Activated CD4-positive, alpha-beta T cell treated with anti-CD3 and anti-CD28 coated beads, Interleukin-2, Interleukin-6, amounts not matched to agents 100 ng/mL and 50 ng/mL, durations not matched to agents 16 hours and 8 hours (primary cell): ENCODE data around the gene PRXL2C.

Experiments used
- DNase-seq: peaks from one replicate; pipeline ENCODE4 v3.0.0-alpha.2; 2020

The PRXL2C gene

DNA sequence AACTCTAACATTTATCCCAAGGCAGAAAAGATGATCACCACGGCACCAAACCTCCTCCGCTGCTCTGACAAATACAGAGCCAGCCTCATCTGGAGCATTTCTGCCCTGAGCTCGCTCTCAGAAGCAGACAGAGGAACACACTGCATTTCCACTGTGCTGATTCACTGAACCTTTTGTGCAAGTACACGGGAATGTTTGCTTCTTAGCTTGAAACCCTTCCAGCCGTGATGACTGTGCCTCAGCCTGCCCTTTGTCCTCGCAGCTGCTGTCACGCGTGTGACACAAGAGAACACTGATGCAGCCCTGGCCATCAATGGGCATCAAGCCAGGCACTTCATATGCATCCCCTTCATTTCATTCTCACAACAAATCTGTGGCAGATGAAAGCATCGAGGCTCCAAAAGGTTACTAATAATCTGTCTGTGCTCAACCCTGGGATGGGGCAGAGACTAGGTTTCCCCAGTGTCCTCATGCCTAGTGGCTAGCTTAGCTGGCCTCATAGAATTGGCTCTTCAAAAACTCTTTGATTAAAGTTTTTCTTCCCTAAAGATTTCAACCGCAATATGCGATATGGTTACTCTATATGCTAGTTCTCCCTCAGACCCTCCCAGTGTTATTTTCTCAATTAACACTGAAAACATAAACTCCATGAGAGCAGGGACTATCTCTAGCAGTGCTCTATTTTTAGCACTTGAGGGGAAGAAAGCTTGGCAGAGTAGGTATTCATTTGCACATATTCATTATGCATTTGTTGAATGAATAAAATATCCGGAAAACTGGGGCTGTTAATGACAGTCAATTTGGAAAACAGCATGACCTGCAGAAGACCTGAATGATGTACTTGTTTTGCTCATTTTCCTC is 42.8 kb downstream of the PRXL2C start:
- DNase-seq, result no peak

GRCh38 chr9:96611302-96611701 is 43.8 kb downstream of the PRXL2C start:
- DNase-seq, result no peak

GRCh38 chr9:96609732-96610131 is 45.4 kb downstream of the PRXL2C start:
- DNase-seq, result no peak

DNA sequence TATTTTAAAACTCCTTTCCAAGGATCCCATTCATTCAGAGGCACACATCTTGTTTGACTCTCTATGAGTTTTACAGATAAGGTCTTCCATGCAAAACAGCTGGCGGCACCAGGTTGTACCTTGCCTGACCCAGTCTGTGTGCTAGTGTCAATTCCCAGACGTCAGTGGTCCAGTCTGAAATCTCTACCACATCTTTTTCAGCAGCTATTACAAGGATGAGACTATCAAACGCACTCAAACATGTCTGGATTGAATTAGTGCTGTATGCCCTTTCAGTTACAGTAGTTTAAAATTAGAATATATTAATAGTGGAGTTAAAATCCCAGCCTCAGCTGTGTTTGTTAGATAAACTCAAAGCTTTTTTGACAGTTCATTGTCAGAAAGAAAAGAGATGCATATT is 47.1 kb downstream of the PRXL2C start:
- DNase-seq, result no peak

- DNase-seq, result no peak
These were observed 49.8 kb downstream of the PRXL2C start for GRCh38 chr9:96605328-96605727.

DNA sequence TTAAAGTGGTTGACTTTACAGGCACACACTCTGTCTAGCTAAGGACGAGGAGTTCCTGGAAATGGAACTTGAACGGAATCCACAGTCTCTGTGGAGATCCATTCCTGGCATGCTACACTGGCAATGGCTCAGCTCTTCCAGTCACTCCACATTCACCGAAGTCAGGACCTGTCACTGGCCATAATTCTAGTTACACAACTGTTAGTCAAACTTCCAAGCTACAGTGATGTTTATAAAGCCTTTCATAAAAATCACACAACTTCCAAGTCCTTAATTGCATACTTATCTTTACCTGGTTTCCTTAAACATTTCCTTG is 51.2 kb downstream of the PRXL2C start:
- DNase-seq, result no peak

DNA sequence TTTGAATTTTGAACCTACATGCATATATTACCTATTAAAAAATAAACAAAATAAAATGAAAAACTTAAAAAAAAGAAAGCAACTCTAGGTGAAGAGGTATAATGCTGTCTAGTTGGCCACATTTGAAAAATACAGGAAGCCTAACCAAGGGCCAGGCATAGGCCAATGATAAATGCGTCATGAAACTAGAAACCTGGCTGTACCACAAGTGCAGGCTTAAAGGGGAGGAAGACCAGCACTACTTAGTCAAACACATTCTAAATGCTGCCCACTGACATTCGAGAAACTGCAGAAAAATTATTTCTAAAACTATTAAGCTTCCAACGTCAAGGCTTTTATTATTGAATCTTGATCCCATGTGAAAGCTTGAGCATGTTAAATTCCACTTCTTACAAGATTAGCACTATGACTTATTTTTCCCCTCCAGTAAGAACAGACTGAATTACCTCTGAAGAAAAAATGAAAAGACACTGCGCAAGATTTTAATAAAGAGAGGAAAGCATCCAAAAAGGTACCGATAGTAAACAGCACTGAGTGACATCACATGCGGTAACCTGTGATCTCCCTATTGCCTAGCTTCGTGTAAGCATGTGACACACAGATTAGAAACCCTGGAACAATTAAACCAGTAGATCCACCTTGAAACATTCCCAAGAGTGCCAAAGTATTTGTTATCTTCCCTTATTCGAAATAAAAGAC is 51.7 kb downstream of the PRXL2C start:
- no peak for DNase-seq

DNA sequence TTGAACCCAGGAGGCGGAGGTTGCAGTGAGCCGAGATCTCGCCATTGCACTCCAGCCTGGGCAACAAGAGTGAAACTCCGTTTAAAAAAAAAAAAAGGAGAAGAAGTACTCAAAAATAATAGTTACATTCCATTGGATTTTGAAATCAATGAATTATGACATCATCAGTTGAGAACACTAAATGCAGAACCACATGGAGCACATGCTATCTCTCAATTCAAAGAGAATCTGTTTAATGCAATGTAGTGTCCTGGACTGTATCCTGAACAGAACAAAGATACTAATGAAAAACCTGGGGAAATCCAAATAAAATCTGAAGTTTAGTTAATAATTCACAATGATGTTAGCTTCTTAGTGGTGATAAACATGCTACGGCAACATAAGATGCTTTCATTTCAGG is 55.8 kb downstream of the PRXL2C start:
- no peak for DNase-seq

DNA sequence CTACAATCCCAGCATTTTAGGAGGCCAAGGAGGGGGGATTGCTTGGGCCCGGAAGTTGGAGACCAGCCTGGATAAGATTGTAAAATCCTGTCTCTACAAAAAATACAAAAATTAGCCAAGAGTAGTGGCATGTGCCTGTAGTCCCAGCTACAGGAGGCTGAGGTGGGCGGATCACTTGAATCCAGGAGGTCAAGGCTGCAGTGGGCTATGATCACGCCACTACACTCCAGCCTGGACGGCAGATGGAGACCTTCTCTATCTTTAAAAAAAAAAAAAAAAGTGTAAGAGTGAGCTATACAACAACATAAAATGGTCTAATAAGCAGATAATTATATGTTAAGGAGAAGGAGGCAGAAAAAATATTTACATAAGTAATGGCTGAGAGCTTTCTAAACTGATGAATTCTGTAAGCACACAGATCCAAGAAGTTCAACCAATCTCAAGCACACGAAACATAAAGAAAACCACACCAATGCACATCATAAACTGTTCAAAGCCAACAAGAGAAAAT is 58.5 kb downstream of the PRXL2C start:
- DNase-seq, result no peak
